ENCODE data around the gene HCN1. TPM values are rescaled to one million over a fixed set of nuclear protein-coding genes. Genes with fewer than 3 reads are reported as not detected.

The HCN1 gene
- total RNA-seq, 4 donors from 2014 or later: 0.22 TPM; not detected in 3

GRCh38 chr5:45623832-45624231, 72.3 kb downstream of the HCN1 start:
- TF ChIP-seq CTCF (IDR thresholded peaks at IDR 0.05; ENCODE audit: low read depth): no peak

- TF ChIP-seq CTCF (IDR thresholded peaks at IDR 0.05; ENCODE audit: low read depth): no peak
Observed at GRCh38 chr5:45622365-45622764, 73.8 kb downstream of the HCN1 start.

GRCh38 chr5:45617859-45618416, 78.2 kb downstream of the HCN1 start:
- TF ChIP-seq CTCF (IDR thresholded peaks at IDR 0.05; ENCODE audit: low read depth): no peak

- no peak for TF ChIP-seq CTCF (IDR thresholded peaks at IDR 0.05; ENCODE audit: low read depth)
Observed at GRCh38 chr5:45609661-45610060, 86.5 kb downstream of the HCN1 start.

GRCh38 chr5:45604092-45604491, 92.1 kb downstream of the HCN1 start:
- no peak for TF ChIP-seq CTCF (IDR thresholded peaks at IDR 0.05; ENCODE audit: low read depth)

- no peak for TF ChIP-seq CTCF (IDR thresholded peaks at IDR 0.05; ENCODE audit: low read depth)
Observed at GRCh38 chr5:45601424-45601823, 94.8 kb downstream of the HCN1 start.

- no peak for TF ChIP-seq CTCF (IDR thresholded peaks at IDR 0.05; ENCODE audit: low read depth)
Observed at GRCh38 chr5:45596320-45596719, 99.9 kb downstream of the HCN1 start.

All from subcutaneous adipose tissue (tissue), 4 donors.